GM12865 (cell line): ENCODE measurements around the gene USP10.
"Not testable (repeated sequence)": the region's sequence is repeated elsewhere in the genome, so short reads cannot be mapped to it uniquely, and the experiment has no call there.

Experiments
- DNase-seq: peaks from one replicate; pipeline ENCODE4 v3.0.0; 2010; ENCODE audit warnings: low read depth
- H3K4me3 ChIP-seq: 2 replicates; pipeline ENCODE4 v1.5.1; 2011; ENCODE audit warnings: mild to moderate bottlenecking, low read depth, low read length, control low read depth
- CTCF ChIP-seq: IDR thresholded peaks from 2 replicates; pipeline ENCODE4 v1.5.1; 2011; ENCODE audit warnings: low read length, control low read depth, low read depth, inconsistent platforms; ENCODE audit not compliant: insufficient read depth; ENCODE audit errors: missing control alignments

The USP10 gene

GRCh38 chr16:84740596-84741116 lies 40.9 kb downstream of the USP10 start:
- no peak overlapping the region for H3K4me3 ChIP-seq
- no peak for DNase-seq
- TF ChIP-seq CTCF: no peak

GRCh38 chr16:84741340-84741830 lies 41.6 kb downstream of the USP10 start:
- no peak for DNase-seq
- TF ChIP-seq CTCF: no peak
- no peak overlapping the region for H3K4me3 ChIP-seq

- no peak for DNase-seq
- TF ChIP-seq CTCF: no peak
- H3K4me3 ChIP-seq: no peak overlapping the region
Observed at GRCh38 chr16:84742641-84743092, 42.9 kb downstream of the USP10 start.

GRCh38 chr16:84746231-84746630 lies 46.4 kb downstream of the USP10 start:
- H3K4me3 ChIP-seq: no peak overlapping the region
- TF ChIP-seq CTCF: no peak
- no peak for DNase-seq

GRCh38 chr16:84746875-84747274 lies 47.1 kb downstream of the USP10 start:
- TF ChIP-seq CTCF: no peak
- DNase-seq: peak; percentile 21
- H3K4me3 ChIP-seq: no peak overlapping the region

GRCh38 chr16:84748247-84748646 lies 48.4 kb downstream of the USP10 start:
- not testable (repeated sequence) for DNase-seq, H3K4me3 ChIP-seq

GRCh38 chr16:84749072-84749471 lies 49.3 kb downstream of the USP10 start:
- peak; percentile 30 for DNase-seq
- TF ChIP-seq CTCF: peak; percentile 21
- H3K4me3 ChIP-seq: no peak overlapping the region
